ENCODE data around the gene PBRM1.

DNA sequence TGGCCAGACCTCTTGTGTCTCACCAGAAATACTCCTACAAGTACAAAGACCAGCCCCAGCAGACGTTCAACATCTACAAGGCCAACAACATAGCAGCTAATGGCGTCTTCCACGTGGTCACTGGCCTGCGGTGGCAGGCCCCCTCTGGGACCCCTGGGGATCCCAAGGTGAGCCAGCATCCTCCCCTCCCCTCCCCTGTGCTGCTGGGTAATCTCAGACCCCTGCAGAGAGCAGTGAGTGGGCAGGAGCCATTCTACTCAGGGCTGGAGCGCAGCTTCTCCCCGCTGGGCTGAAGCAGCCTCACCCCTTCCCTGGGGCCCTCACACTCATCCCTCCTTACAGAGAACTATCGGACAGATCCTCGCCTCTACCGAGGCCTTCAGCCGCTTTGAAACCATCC is 180.7 kb downstream of the PBRM1 start:
- TF ChIP-seq JUND (CRISPR knock-in tag; IDR thresholded peaks at IDR 0.05) (no peak), MAF1 (CRISPR knock-in tag; IDR thresholded peaks at IDR 0.05; ENCODE audit: borderline replicate concordance) (no peak), ZNF232 (CRISPR knock-in tag; IDR thresholded peaks at IDR 0.05; ENCODE audit: borderline replicate concordance) (no peak), ZNF230 (CRISPR knock-in tag; IDR thresholded peaks at IDR 0.05) (no peak), ZBTB7A (CRISPR knock-in tag; IDR thresholded peaks at IDR 0.05) (no peak), HNRNPLL (IDR thresholded peaks at IDR 0.05; ENCODE audit: low read depth, low read length, poor library complexity, severe bottlenecking) (no peak)
